HG02759 (cell line): ENCODE measurements around the gene PLEKHH3.
"Not testable (repeated sequence)": the region's sequence is repeated elsewhere in the genome, so short reads cannot be mapped to it uniquely, and the experiment has no call there.

ENCODE experiments used
- ATAC-seq: cut with Tn5 transposase; IDR thresholded peaks from one replicate; pipeline ENCODE4 v1.9.1; 2021; ENCODE audit warnings: mild to moderate bottlenecking, moderate library complexity; ENCODE audit not compliant: unreplicated experiment

PLEKHH3 gene

GRCh38 chr17:42673266-42673884 is 3.4 kb downstream of the PLEKHH3 start:
- ATAC-seq: no peak

- no peak for ATAC-seq
Observed at GRCh38 chr17:42672038-42672437, 4.8 kb downstream of the PLEKHH3 start.

GRCh38 chr17:42670789-42671657 is 5.8 kb downstream of the PLEKHH3 start:
- ATAC-seq: no peak

GRCh38 chr17:42669977-42670788 is 6.6 kb downstream of the PLEKHH3 start:
- no peak for ATAC-seq

GRCh38 chr17:42669705-42669976 is 7.2 kb downstream of the PLEKHH3 start:
- ATAC-seq: no peak

- no peak for ATAC-seq
Observed at GRCh38 chr17:42667088-42667951, 9.5 kb downstream of the PLEKHH3 start.

- not testable (repeated sequence) for ATAC-seq
Observed at GRCh38 chr17:42666126-42666525, 10.7 kb downstream of the PLEKHH3 start.

- ATAC-seq: no peak
Observed at GRCh38 chr17:42665581-42666001, 11.2 kb downstream of the PLEKHH3 start.

GRCh38 chr17:42660692-42661345 is 16.0 kb downstream of the PLEKHH3 start:
- no peak for ATAC-seq

- not testable (repeated sequence) for ATAC-seq
Observed at GRCh38 chr17:42659932-42660274, 16.9 kb downstream of the PLEKHH3 start.

- peak; percentile 68 for ATAC-seq
Observed at GRCh38 chr17:42659079-42659931, 17.5 kb downstream of the PLEKHH3 start, which contains the start of gene TUBG2. TSS of gene TUBG2 (plus strand) at chr17:42659284. CDS start at chr17:42659504, 220 bp downstream.

- no peak for ATAC-seq
Observed at GRCh38 chr17:42657824-42658588, 18.8 kb downstream of the PLEKHH3 start.

- ATAC-seq: no peak
Observed at GRCh38 chr17:42655528-42655927, 21.3 kb downstream of the PLEKHH3 start.

- no peak for ATAC-seq
Observed at GRCh38 chr17:42653179-42654124, 23.3 kb downstream of the PLEKHH3 start.

- ATAC-seq: no peak
Observed at GRCh38 chr17:42651392-42651791, 25.4 kb downstream of the PLEKHH3 start.

- ATAC-seq: no peak
Observed at GRCh38 chr17:42647778-42648177, 29.0 kb downstream of the PLEKHH3 start.

GRCh38 chr17:42642336-42642735 is 34.5 kb downstream of the PLEKHH3 start:
- no peak for ATAC-seq
